GM12878 (cell line): Measurements from ENCODE around the gene CD164.
"Not testable (repeated sequence)": the region's sequence is repeated elsewhere in the genome, so short reads cannot be mapped to it uniquely, and the experiment has no call there.

ENCODE experiments used
- CTCF ChIP-seq, 3 experiments: IDR thresholded peaks in 2 of 3; conservative IDR thresholded peaks in 1 of 3; 2 replicates each; pipeline ENCODE4 v1.5.1; 2011; ENCODE audit warnings: low read depth in 3 of 3, low read length in 3 of 3, mild to moderate bottlenecking in 3 of 3, control low read depth in 2 of 3, moderate library complexity in 2 of 3, inconsistent platforms in 1 of 3, mixed read lengths in 1 of 3; ENCODE audit not compliant: control insufficient read depth in 2 of 3, insufficient read depth in 1 of 3; ENCODE audit errors: extremely low read depth in 1 of 3
- E2F4 ChIP-seq: IDR thresholded peaks from 2 replicates; pipeline ENCODE4 v1.6.1; 2012; ENCODE audit warnings: low read depth, low read length, improper control_type of control experiment
- IRF4 ChIP-seq: IDR thresholded peaks from 2 replicates; pipeline ENCODE4 v1.6.1; 2011; ENCODE audit warnings: low read depth, low read length
- NFIC ChIP-seq: IDR thresholded peaks from 2 replicates; pipeline ENCODE4 v1.6.1; 2012; ENCODE audit warnings: low read depth, mild to moderate bottlenecking, inconsistent platforms, low read length, moderate library complexity
- RAD21 ChIP-seq: IDR thresholded peaks from 2 replicates; pipeline ENCODE4 v1.6.1; 2011; ENCODE audit warnings: mild to moderate bottlenecking, low read depth, low read length, moderate library complexity; ENCODE audit not compliant: insufficient read depth
- TCF12 ChIP-seq: IDR thresholded peaks from 2 replicates; pipeline ENCODE4 v1.6.1; 2011; ENCODE audit warnings: low read depth, mild to moderate bottlenecking, low read length
- ZBED1 ChIP-seq: IDR thresholded peaks from 2 replicates; pipeline ENCODE4 v1.6.1; 2016; ENCODE audit warnings: borderline replicate concordance

- TF ChIP-seq NFIC; RAD21; E2F4; CTCF (IDR thresholded peaks at IDR 0.05 in 2 of 3, conservative IDR thresholded peaks at IDR 0.05 in 1 of 3; ENCODE audit: control insufficient read depth in 2 of 3, extremely low read depth in 1 of 3, insufficient read depth in 1 of 3, low read depth in 3 of 3, low read length in 3 of 3); IRF4; TCF12; ZBED1: not testable (repeated sequence)
Observed at GRCh38 chr6:109364382-109365078, 17.7 kb downstream of the CD164 start.
